Activated CD8-positive, alpha-beta memory T cell treated with anti-CD3 and anti-CD28 coated beads for 48 hours (primary cell): Measurements from ENCODE around the gene S100A13.

Experiments used
- DNase-seq, 3 experiments: peaks; one replicate each; pipeline ENCODE4 v3.0.0-alpha.2; 2020; ENCODE audit warnings: low read depth in 2 of 3, low spot score in 2 of 3

The S100A13 gene

GRCh38 chr1:153628638-153629342 is 1.5 kb upstream of the S100A13 start:
- DNase-seq: no peak

- no peak for DNase-seq
These were observed 666 bp upstream of the S100A13 start, which contains the start of gene S100A1 for GRCh38 chr1:153627715-153628626. Gene S100A1 (plus strand): TSS chr1:153628434. CDS start chr1:153630522, 2,088 bp downstream.

- DNase-seq: no peak
These were observed 815 bp downstream of the S100A13 start for GRCh38 chr1:153626477-153626903.

GRCh38 chr1:153624965-153625611 is 2.2 kb downstream of the S100A13 start:
- no peak for DNase-seq

GRCh38 chr1:153623101-153623500 is 4.2 kb downstream of the S100A13 start:
- DNase-seq: no peak

- DNase-seq: no peak
These were observed 8.1 kb downstream of the S100A13 start for GRCh38 chr1:153619171-153619570.

- peak in 2 of 3 experiments; percentile 55 to 79 for DNase-seq
These were observed 9.6 kb downstream of the S100A13 start for GRCh38 chr1:153617663-153618062.

- no peak for DNase-seq
These were observed 10.4 kb downstream of the S100A13 start for GRCh38 chr1:153616917-153617311.

GRCh38 chr1:153616144-153616916 is 11.0 kb downstream of the S100A13 start, which contains the start of gene S100A14:
Gene S100A14 (minus strand): TSS chr1:153616325. CDS start chr1:153615858, 467 bp downstream.
- no peak for DNase-seq

- no peak for DNase-seq
These were observed 11.9 kb downstream of the S100A13 start for GRCh38 chr1:153615406-153615805.

- DNase-seq: no peak
These were observed 12.4 kb downstream of the S100A13 start for GRCh38 chr1:153614906-153615305.

- no peak for DNase-seq
These were observed 13.0 kb downstream of the S100A13 start for GRCh38 chr1:153614189-153614900.

GRCh38 chr1:153613406-153613805 is 13.9 kb downstream of the S100A13 start:
- DNase-seq: no peak

- no peak for DNase-seq
These were observed 14.5 kb downstream of the S100A13 start, which contains the start of gene S100A16 for GRCh38 chr1:153612755-153613331. Gene S100A16 (minus strand): TSS chr1:153613137. CDS start chr1:153608151, 4,986 bp downstream.

- DNase-seq: no peak
These were observed 15.1 kb downstream of the S100A13 start for GRCh38 chr1:153612111-153612754.

GRCh38 chr1:153611356-153611755 is 15.9 kb downstream of the S100A13 start:
- no peak for DNase-seq

GRCh38 chr1:153610811-153611301 is 16.4 kb downstream of the S100A13 start:
- DNase-seq: no peak

GRCh38 chr1:153610334-153610733 is 17.0 kb downstream of the S100A13 start:
- no peak for DNase-seq

GRCh38 chr1:153609585-153609907 is 17.8 kb downstream of the S100A13 start:
- no peak for DNase-seq
